Prostate gland (tissue), 2 donors: ENCODE data around the gene TGFA. TPM values are rescaled to one million over a fixed set of nuclear protein-coding genes. Genes with fewer than 3 reads are reported as not detected.

Experiments
- DNase-seq: peaks from one replicate; pipeline ENCODE4 v3.0.0-alpha.2; 2019; ENCODE audit warnings: low spot score
- H3K27ac ChIP-seq, 2 donors: fragments of 200-600 bp; sonication (generic); 2 replicates each; pipeline ENCODE4 v1.5.1; 2017 to 2019
- H3K27me3 ChIP-seq: fragments of 200-600 bp; sonication (generic); replicated peaks from 2 replicates; pipeline ENCODE4 v1.5.1; 2019; ENCODE audit not compliant: insufficient read depth
- H3K36me3 ChIP-seq, 2 donors: fragments of 200-600 bp; sonication (generic); 1 replicate in 1 of 2; 2 replicates in 1 of 2; pipeline versions ENCODE4 v1.5.1 to v1.8.1; 2017 to 2019
- H3K4me1 ChIP-seq: fragments of 200-600 bp; sonication (generic); replicated peaks from 2 replicates; pipeline ENCODE4 v1.5.1; 2019
- H3K4me3 ChIP-seq, 2 donors: fragments of 200-600 bp; sonication (generic); 2 replicates each; pipeline ENCODE4 v1.5.1; 2017 to 2019
- H3K9me3 ChIP-seq: fragments of 200-600 bp; sonication (generic); 2 replicates; pipeline ENCODE4 v1.5.1; 2017
- POLR2A ChIP-seq: fragments of 450-650 bp; IDR thresholded peaks from one replicate; pipeline ENCODE4 v1.6.1; 2016; ENCODE audit warnings: antibody characterized with exemption, mild to moderate bottlenecking
- POLR2AphosphoS5 ChIP-seq: sonication (generic); formaldehyde crosslinking; IDR thresholded peaks from one replicate; pipeline ENCODE4 v1.6.1; 2017; ENCODE audit warnings: antibody characterized with exemption
- WGBS: methylation state at CpG from one replicate; pipeline ENCODE4 v1.1.5; 2018; 5-methylcytosine and 5-hydroxymethylcytosine counted together
- intact Hi-C: fragments of 100-400 bp; cut with DNase I; formaldehyde crosslinking; loops from one replicate; pipeline ENCODE4 v1.14.2; 2022
- total RNA-seq, 2 donors: library from RNA; depleted of rRNA; stranded (reverse); fragments of >200 nt; gene quantifications; one replicate each; pipeline ENCODE4 v1.1.0, GENCODE V29; 2016
- TF ChIP-seq, protein P1 (sequence below), 4 experiments: fragments of 200-600 bp in 2 of 4; fragments of 450-650 bp in 2 of 4; sonication (generic) in 2 of 4; IDR thresholded peaks; 1 replicate in 3 of 4; 2 replicates in 1 of 4; pipeline ENCODE4 v1.5.1; 2016 to 2019; ENCODE audit warnings: antibody characterized with exemption in 4 of 4, mild to moderate bottlenecking in 2 of 4, moderate library complexity in 2 of 4

Gene TGFA
- total RNA-seq, 2 donors from 2014 or later = 3.7 to 9.2 TPM

DNA sequence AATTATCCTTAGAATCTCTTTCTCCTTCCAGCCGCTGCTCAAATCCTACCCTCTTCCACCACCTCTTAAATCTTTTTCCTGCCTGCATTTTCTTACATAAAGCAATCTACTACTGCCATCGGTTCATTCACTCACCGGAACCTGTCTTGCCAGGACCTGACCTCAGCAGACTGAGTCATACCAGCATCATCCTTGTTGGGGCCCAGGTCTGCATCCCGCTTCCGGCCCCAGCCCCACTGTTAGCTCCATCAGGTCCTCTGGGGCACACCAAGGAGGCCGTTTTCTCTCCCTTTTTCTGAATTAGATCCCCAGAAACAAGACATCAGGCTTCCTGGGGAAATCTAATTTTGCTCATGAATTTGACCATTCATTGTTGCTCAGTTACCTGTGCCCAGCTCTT lies 42.7 kb upstream of the TGFA start:
- H3K36me3 ChIP-seq = no peaks in the 10 kb centered on the region
- WGBS = 68% methylated on average over 6 of the region's 6 CpGs
- DNase-seq = no peak
- H3K27ac ChIP-seq = no peak overlapping the region
- TF ChIP-seq, protein P1, sequence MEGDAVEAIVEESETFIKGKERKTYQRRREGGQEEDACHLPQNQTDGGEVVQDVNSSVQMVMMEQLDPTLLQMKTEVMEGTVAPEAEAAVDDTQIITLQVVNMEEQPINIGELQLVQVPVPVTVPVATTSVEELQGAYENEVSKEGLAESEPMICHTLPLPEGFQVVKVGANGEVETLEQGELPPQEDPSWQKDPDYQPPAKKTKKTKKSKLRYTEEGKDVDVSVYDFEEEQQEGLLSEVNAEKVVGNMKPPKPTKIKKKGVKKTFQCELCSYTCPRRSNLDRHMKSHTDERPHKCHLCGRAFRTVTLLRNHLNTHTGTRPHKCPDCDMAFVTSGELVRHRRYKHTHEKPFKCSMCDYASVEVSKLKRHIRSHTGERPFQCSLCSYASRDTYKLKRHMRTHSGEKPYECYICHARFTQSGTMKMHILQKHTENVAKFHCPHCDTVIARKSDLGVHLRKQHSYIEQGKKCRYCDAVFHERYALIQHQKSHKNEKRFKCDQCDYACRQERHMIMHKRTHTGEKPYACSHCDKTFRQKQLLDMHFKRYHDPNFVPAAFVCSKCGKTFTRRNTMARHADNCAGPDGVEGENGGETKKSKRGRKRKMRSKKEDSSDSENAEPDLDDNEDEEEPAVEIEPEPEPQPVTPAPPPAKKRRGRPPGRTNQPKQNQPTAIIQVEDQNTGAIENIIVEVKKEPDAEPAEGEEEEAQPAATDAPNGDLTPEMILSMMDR (IDR thresholded peaks at IDR 0.05) = no peak
- TF ChIP-seq POLR2AphosphoS5 = no peak
- no peak overlapping the region for H3K4me3 ChIP-seq
- intact Hi-C loops = no loop called here
- no peaks in the 10 kb centered on the region for H3K27me3 ChIP-seq
- no peaks in the 10 kb centered on the region for H3K4me1 ChIP-seq
- no peaks in the 10 kb centered on the region for H3K9me3 ChIP-seq

DNA sequence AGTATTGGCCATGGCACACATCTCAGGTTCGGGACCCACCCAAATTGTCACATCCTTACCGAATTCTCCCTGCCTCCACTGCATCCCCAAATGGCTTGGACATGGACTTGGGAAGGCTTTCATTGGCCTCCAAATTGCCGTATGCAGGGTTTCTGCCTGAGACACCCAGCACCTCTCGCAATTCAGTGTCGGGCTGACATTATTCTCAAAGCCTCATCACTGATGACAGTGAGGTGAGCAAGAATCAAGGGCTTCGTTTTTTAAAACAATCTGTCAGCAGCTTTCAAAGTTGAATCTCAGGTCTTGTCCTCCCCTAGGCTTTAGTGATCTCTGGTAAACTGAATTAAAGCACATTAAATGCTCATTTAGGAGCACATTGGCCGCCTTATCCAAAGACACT lies 29.5 kb upstream of the TGFA start:
- no peaks in the 10 kb centered on the region for H3K4me1 ChIP-seq
- no peaks in the 10 kb centered on the region for H3K36me3 ChIP-seq
- intact Hi-C loops = no loop called here
- WGBS = 87% methylated on average over 7 of the region's 7 CpGs
- no peaks in the 10 kb centered on the region for H3K27me3 ChIP-seq
- H3K4me3 ChIP-seq = no peak overlapping the region
- no peak overlapping the region for H3K27ac ChIP-seq
- H3K9me3 ChIP-seq = no peaks in the 10 kb centered on the region
- DNase-seq = no peak
- TF ChIP-seq POLR2A (no peak), POLR2AphosphoS5 (no peak)
- TF ChIP-seq, protein P1 (IDR thresholded peaks at IDR 0.05) = no peak

DNA sequence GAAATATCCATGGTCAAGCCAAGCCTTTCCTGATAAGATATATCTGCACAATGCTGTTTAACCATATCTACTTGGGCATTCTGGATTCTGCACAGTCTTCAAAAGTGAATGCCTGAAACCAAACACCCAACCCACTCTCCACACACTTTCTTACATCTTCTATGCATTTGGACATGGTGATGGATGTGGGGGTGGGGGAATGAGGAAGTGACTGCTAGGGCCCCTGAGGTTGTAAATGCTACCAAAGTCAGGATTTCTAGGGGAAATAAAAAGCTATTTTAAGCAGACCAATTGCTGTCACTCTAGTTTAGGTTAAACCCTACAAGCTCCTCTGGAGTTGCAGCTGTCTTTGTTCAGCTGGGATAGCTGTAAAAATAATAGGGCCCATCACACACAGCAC lies 26.7 kb upstream of the TGFA start:
- no peaks in the 10 kb centered on the region for H3K36me3 ChIP-seq
- DNase-seq = no peak
- TF ChIP-seq POLR2A (no peak), POLR2AphosphoS5 (no peak)
- TF ChIP-seq, protein P1 (IDR thresholded peaks at IDR 0.05) = no peak
- no peaks in the 10 kb centered on the region for H3K27me3 ChIP-seq
- intact Hi-C loops = no loop called here
- no peaks in the 10 kb centered on the region for H3K9me3 ChIP-seq
- H3K4me3 ChIP-seq = no peak overlapping the region
- H3K27ac ChIP-seq = no peak overlapping the region
- H3K4me1 ChIP-seq = no peaks in the 10 kb centered on the region

DNA sequence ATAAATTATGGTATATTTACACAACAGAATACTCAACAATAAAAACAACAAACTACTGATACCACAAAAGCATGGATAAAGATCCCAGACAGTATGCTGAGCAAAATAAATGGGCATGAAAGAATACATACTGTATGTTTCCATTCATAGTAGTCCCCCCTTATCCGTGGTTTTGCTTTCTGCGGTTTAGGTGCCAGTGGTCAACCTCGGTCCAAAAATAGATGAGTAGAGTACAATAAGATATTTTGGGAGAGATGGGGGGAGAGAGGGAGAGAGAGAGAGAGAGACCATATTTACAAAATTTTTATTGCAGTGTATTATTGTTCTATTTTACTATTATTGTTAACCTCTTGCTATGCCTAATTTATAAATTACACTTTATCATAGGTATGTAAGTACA lies 21.0 kb upstream of the TGFA start:
- 59% methylated on average over 3 of the region's 3 CpGs for WGBS
- Histone ChIP-seq H3K4me3 (no peak overlapping the region), H3K27ac (no peak overlapping the region), H3K9me3 (no peaks in the 10 kb centered on the region), H3K27me3 (no peaks in the 10 kb centered on the region), H3K4me1 (no peaks in the 10 kb centered on the region), H3K36me3 (no peaks in the 10 kb centered on the region)
- no peak for DNase-seq
- TF ChIP-seq, protein P1 (IDR thresholded peaks at IDR 0.05) = no peak
- TF ChIP-seq POLR2AphosphoS5 (no peak), POLR2A (no peak)
- intact Hi-C loops = no loop called here

DNA sequence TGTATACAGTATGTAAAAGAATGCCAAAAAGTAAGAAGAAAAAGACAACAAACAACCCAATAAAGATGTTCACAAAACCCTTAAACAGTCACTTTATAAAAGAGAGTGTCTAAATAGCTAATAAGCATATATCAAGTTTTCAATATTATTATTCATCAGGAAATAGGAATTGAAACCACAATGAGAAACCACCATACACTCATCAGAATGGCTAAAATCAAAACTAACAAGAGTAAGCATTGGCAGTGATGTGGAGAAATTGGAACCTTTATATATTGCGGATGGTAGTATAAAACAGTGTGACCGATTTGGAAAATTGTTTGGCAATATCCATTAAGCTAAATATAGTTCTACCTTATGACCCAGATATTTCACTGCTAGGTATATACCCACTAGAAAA lies 20.5 kb upstream of the TGFA start:
- TF ChIP-seq POLR2AphosphoS5 (no peak), POLR2A (no peak)
- TF ChIP-seq, protein P1 (IDR thresholded peaks at IDR 0.05) = no peak
- 89% methylated on average over 2 of the region's 2 CpGs for WGBS
- no peak for DNase-seq
- no peaks in the 10 kb centered on the region for H3K27me3 ChIP-seq
- intact Hi-C loops = no loop called here
- H3K27ac ChIP-seq = no peak overlapping the region
- H3K4me1 ChIP-seq = no peaks in the 10 kb centered on the region
- no peaks in the 10 kb centered on the region for H3K9me3 ChIP-seq
- no peak overlapping the region for H3K4me3 ChIP-seq
- H3K36me3 ChIP-seq = no peaks in the 10 kb centered on the region
